A673 (cell line): ENCODE measurements around the gene MAPKAPK3. TPM values are rescaled to one million over a fixed set of nuclear protein-coding genes. Genes with fewer than 3 reads are reported as not detected.
A peak's percentile ranks its signal among the peaks of the same experiment; 100 is the strongest.

Experiments
- BruUV-seq: library from RNA; stranded (reverse); fragments of 400-500 nt; replicated peaks from 2 replicates; lab custom pipeline; 2021; lab: Mats Ljungman, UMichigan
- CTCF ChIA-PET: fragments of 300-600 bp; sonication (Branson Sonifier 250); formaldehyde crosslinking; loops from one replicate; lab custom pipeline; 2022; ENCODE audit warnings: antibody characterized with exemption; lab: Charles Lee
- POLR2A ChIA-PET: fragments of 300-600 bp; sonication (Branson Sonifier 250); formaldehyde crosslinking; loops from one replicate; lab custom pipeline; 2022; ENCODE audit warnings: antibody characterized with exemption; ENCODE audit not compliant: low non-redundant PET; lab: Charles Lee
- DNase-seq: peaks from one replicate; pipeline ENCODE4 v3.0.0-alpha.2; 2015; ENCODE audit warnings: low spot score
- H3K27ac ChIP-seq: fragments of 200-600 bp; sonication (generic); 2 replicates; pipeline ENCODE4 v1.5.1; 2016; ENCODE audit warnings: mixed run types, low read depth, mild to moderate bottlenecking, mixed read lengths, antibody characterized with exemption, low read length; ENCODE audit not compliant: poor library complexity, severe bottlenecking
- H3K27me3 ChIP-seq: fragments of 200-600 bp; sonication (generic); replicated peaks from 2 replicates; pipeline ENCODE4 v1.6.1; 2017; ENCODE audit warnings: mixed run types, low read depth, mild to moderate bottlenecking, mixed read lengths, antibody characterized with exemption, low read length; ENCODE audit not compliant: insufficient read depth, poor library complexity
- H3K36me3 ChIP-seq: fragments of 200-600 bp; sonication (generic); 2 replicates; pipeline ENCODE4 v1.6.1; 2016; ENCODE audit warnings: mixed run types, mild to moderate bottlenecking, mixed read lengths, antibody characterized with exemption, low read length; ENCODE audit not compliant: insufficient read depth, poor library complexity, severe bottlenecking
- H3K4me1 ChIP-seq: fragments of 200-600 bp; sonication (generic); 2 replicates; pipeline ENCODE4 v1.6.1; 2017; ENCODE audit warnings: mixed run types, mild to moderate bottlenecking, mixed read lengths, antibody characterized with exemption, low read length; ENCODE audit not compliant: insufficient read depth, poor library complexity, severe bottlenecking
- H3K4me3 ChIP-seq: fragments of 200-600 bp; sonication (generic); 2 replicates; pipeline ENCODE4 v1.5.1; 2016; ENCODE audit warnings: low read depth, mixed run types, mild to moderate bottlenecking, mixed read lengths, low read length; ENCODE audit not compliant: poor library complexity, severe bottlenecking
- H3K9me3 ChIP-seq: fragments of 200-600 bp; sonication (generic); 2 replicates; pipeline ENCODE4 v1.6.1; 2016; ENCODE audit warnings: mixed run types, low read depth, mild to moderate bottlenecking, mixed read lengths, antibody characterized with exemption, low read length; ENCODE audit not compliant: poor library complexity, severe bottlenecking
- CTCF ChIP-seq: fragments of 300-800, 200-600 bp; sonication (generic); conservative IDR thresholded peaks from 2 replicates; pipeline ENCODE4 v1.5.1; 2017; ENCODE audit warnings: low read depth, mild to moderate bottlenecking, antibody characterized with exemption, low read length, moderate library complexity, mixed read lengths
- EZH2 ChIP-seq: fragments of 200-600 bp; sonication (generic); IDR thresholded peaks from 2 replicates; pipeline ENCODE4 v1.6.1; 2017; ENCODE audit warnings: borderline replicate concordance, low read depth, mild to moderate bottlenecking, mixed read lengths, antibody characterized with exemption, low read length; ENCODE audit not compliant: poor library complexity, severe bottlenecking
- intact Hi-C: fragments of 100-400 bp; cut with micrococcal nuclease; formaldehyde crosslinking; loops from one replicate; pipeline ENCODE4 v1.10.0; 2022; ENCODE audit not compliant: unreplicated experiment
- total RNA-seq: library from RNA; stranded (reverse); gene quantifications from 2 replicates; pipeline ENCODE4 v1.2.3, GENCODE V29; 2021

The MAPKAPK3 gene
- total RNA-seq, 1 experiment from 2014 or later: 15.8 TPM

DNA sequence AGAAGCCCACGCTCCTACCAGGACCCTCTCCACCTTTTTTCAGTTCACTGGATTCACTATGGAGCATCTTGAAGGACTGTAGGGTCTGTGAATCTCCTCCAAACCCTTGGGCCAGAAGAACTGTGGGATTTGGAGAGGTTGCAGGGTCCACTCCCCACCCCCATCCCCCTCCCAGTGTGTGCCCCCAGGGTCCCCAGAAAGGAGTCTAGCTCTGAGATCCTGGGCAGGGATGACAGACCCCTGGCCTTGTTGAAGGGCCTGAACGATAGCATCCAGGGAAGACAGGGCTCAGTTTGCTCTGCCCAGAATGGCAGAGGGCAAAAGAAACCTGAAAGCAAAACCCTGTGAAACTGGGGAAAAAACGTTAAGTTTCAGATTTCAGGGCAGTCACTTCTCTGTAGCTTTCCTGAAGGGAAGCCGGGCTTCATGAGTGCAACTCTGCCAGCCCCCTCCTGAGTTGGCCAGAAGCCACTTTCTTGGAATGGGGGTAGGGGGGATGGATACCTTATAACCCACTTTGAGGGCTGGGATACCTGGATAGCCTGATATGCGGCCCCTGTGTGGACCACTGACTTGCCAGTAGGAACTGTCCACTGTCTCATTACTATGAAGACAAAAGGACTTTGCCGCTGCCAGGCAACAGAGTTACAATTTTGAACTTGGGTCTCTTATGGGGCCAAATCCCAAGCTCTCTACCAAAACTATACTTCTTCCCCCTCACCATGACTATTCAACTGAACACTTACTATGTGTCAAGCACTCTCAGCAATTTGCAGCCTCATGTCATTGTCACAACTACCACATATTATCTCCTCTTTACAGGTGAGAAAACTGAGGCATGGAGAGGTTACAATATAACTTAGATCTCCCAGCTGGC lies 3.7 kb upstream of the MAPKAPK3 start:
- no peak for DNase-seq
- Histone ChIP-seq H3K27me3 (no peaks in the 10 kb centered on the region), H3K4me1 (peaks cover 8% of the 10 kb centered on the region), H3K4me3 (no peak overlapping the region), H3K9me3 (no peaks in the 10 kb centered on the region), H3K27ac (no peak overlapping the region), H3K36me3 (no peaks in the 10 kb centered on the region)
- CTCF ChIA-PET: interaction anchor here (0.5 to 0.9 kb wide), 2 partner anchors 44 to 340 kb away, joined by 3 read pairs; no protein-coding TSS in a partner anchor
- BruUV-seq: no TSS peak
- TF ChIP-seq EZH2 (no peak), CTCF (no peak)
- intact Hi-C loops: loop anchor here (5.0 to 10.0 kb wide), 5 partner anchors 41 to 882 kb away; no protein-coding TSS in a partner anchor
- POLR2A ChIA-PET: no interaction called here

- CTCF ChIA-PET: no interaction called here
- no peaks in the 10 kb centered on the region for H3K9me3 ChIP-seq
- no TSS peak for BruUV-seq
- H3K4me1 ChIP-seq: peaks cover 8% of the 10 kb centered on the region
- H3K4me3 ChIP-seq: no peak overlapping the region
- DNase-seq: no peak
- TF ChIP-seq CTCF (no peak), EZH2 (no peak)
- intact Hi-C loops: loop anchor here (5.0 to 10.0 kb wide), 2 partner anchors 772 to 880 kb away; partner anchors contain the start of gene MANF
- no peaks in the 10 kb centered on the region for H3K27me3 ChIP-seq
- no peaks in the 10 kb centered on the region for H3K36me3 ChIP-seq
- H3K27ac ChIP-seq: no peak overlapping the region
- POLR2A ChIA-PET: no interaction called here
Measured at GRCh38 chr3:50615190-50615589, 1.8 kb upstream of the MAPKAPK3 start.

- CTCF ChIA-PET: interaction anchor here (0.6 to 1.4 kb wide), 5 partner anchors 164 to 1351 kb away, joined by 3 to 7 read pairs (median 5); partner anchors contain the start of genes MANF and PCBP4
- no peaks in the 10 kb centered on the region for H3K27me3 ChIP-seq
- no peaks in the 10 kb centered on the region for H3K9me3 ChIP-seq
- peaks cover 4% of the 10 kb centered on the region for H3K4me1 ChIP-seq
- POLR2A ChIA-PET: interaction anchor here (0.7 kb wide), 1 partner anchor 779 kb away, joined by 3 read pairs; no protein-coding TSS in a partner anchor
- DNase-seq: peak; percentile 79
- H3K4me3 ChIP-seq: peak overlapping the region; percentile 35
- no TSS peak for BruUV-seq
- TF ChIP-seq CTCF: peak; percentile 83
- no peak for TF ChIP-seq EZH2
- intact Hi-C loops: loop anchor here (2.0 to 10.0 kb wide), 3 partner anchors 757 to 879 kb away; partner anchors contain the start of gene MANF
- H3K36me3 ChIP-seq: no peaks in the 10 kb centered on the region
- H3K27ac ChIP-seq: no peak overlapping the region
Measured at GRCh38 chr3:50616003-50616769, 765 bp upstream of the MAPKAPK3 start.
